Measurements from ENCODE around the gene ATP10A. TPM values are rescaled to one million over a fixed set of nuclear protein-coding genes. Genes with fewer than 3 reads are reported as not detected.

The ATP10A gene
- total RNA-seq, 2 donors from 2014 or later: 5.6 to 14.3 TPM

GRCh38 chr15:25847051-25847450 lies 16.1 kb downstream of the ATP10A start:
- Histone ChIP-seq H3K4me1 (replicated peaks) (peaks cover 14% of the 10 kb centered on the region), H3K36me3 (no peaks in the 10 kb centered on the region), H3K27me3 (replicated peaks; ENCODE audit: insufficient read depth) (no peaks in the 10 kb centered on the region), H3K9me3 (no peaks in the 10 kb centered on the region), H3K27ac (no peak overlapping the region), H3K4me3 (no peak overlapping the region)
- 42% methylated on average over 2 of the region's 2 CpGs for WGBS
- TF ChIP-seq CTCF (IDR thresholded peaks at IDR 0.05) (no peak), POLR2A (IDR thresholded peaks at IDR 0.05) (no peak)
- intact Hi-C loops (cut with DNase I): no loop called here
- no peak for DNase-seq (ENCODE audit: low spot score)

GRCh38 chr15:25846377-25846776 lies 16.8 kb downstream of the ATP10A start:
- TF ChIP-seq POLR2A (IDR thresholded peaks at IDR 0.05): no peak
- no peak for TF ChIP-seq CTCF (IDR thresholded peaks at IDR 0.05)
- no peak for TF ChIP-seq POLR2AphosphoS5 (IDR thresholded peaks at IDR 0.05)
- no peak for DNase-seq (ENCODE audit: low spot score)
- intact Hi-C loops (cut with DNase I): no loop called here
- Histone ChIP-seq H3K9me3 (no peaks in the 10 kb centered on the region), H3K4me1 (replicated peaks) (peaks cover 14% of the 10 kb centered on the region), H3K4me3 (no peak overlapping the region), H3K36me3 (no peaks in the 10 kb centered on the region), H3K27me3 (replicated peaks; ENCODE audit: insufficient read depth) (no peaks in the 10 kb centered on the region), H3K27ac (no peak overlapping the region)
- 73% methylated on average over 7 of the region's 7 CpGs for WGBS

- Histone ChIP-seq H3K9me3 (no peaks in the 10 kb centered on the region), H3K36me3 (no peaks in the 10 kb centered on the region), H3K27ac (no peak overlapping the region), H3K4me1 (replicated peaks) (peaks cover 12% of the 10 kb centered on the region), H3K27me3 (replicated peaks; ENCODE audit: insufficient read depth) (no peaks in the 10 kb centered on the region), H3K4me3 (no peak overlapping the region)
- no peak for DNase-seq (ENCODE audit: low spot score)
- WGBS: 78% methylated on average over 14 of the region's 14 CpGs
- intact Hi-C loops (cut with DNase I): no loop called here
- TF ChIP-seq POLR2A (IDR thresholded peaks at IDR 0.05) (no peak), CTCF (IDR thresholded peaks at IDR 0.05) (no peak), POLR2AphosphoS5 (IDR thresholded peaks at IDR 0.05) (no peak)
Measured at GRCh38 chr15:25844981-25845680, 18.0 kb downstream of the ATP10A start.

- H3K4me1 ChIP-seq (replicated peaks): peaks cover 6% of the 10 kb centered on the region
- 73% methylated on average over 6 of the region's 6 CpGs for WGBS
- intact Hi-C loops (cut with DNase I): no loop called here
Measured at GRCh38 chr15:25844542-25844941, 18.6 kb downstream of the ATP10A start.

More at GRCh38 chr15:25844542-25844941, 18.6 kb downstream of the ATP10A start:
- H3K36me3 ChIP-seq: no peaks in the 10 kb centered on the region
- no peak for DNase-seq (ENCODE audit: low spot score)
- no peak overlapping the region for H3K27ac ChIP-seq
- no peaks in the 10 kb centered on the region for H3K9me3 ChIP-seq
- no peak for TF ChIP-seq POLR2A (IDR thresholded peaks at IDR 0.05)
- no peak for TF ChIP-seq CTCF (IDR thresholded peaks at IDR 0.05)
- no peak for TF ChIP-seq POLR2AphosphoS5 (IDR thresholded peaks at IDR 0.05)
- no peak overlapping the region for H3K4me3 ChIP-seq
- no peaks in the 10 kb centered on the region for H3K27me3 ChIP-seq (replicated peaks; ENCODE audit: insufficient read depth)
